K562 (cell line): ENCODE data around the gene SYNPO. TPM values are rescaled to one million over a fixed set of nuclear protein-coding genes. Genes with fewer than 3 reads are reported as not detected.

Experiments
- ARID4B ChIP-seq: sonication (generic); formaldehyde crosslinking; IDR thresholded peaks from 2 replicates; pipeline ENCODE4 v1.8.0; 2022; ENCODE audit warnings: mild to moderate bottlenecking, missing genetic modification reagents
- CBX8 ChIP-seq: fragments of 200-600 bp; sonication (generic); IDR thresholded peaks from 2 replicates; pipeline ENCODE4 v1.6.1; 2012; ENCODE audit warnings: borderline replicate concordance, mixed run types, low read depth, mild to moderate bottlenecking, moderate library complexity, mixed read lengths, low read length, control low read depth, inconsistent platforms; ENCODE audit not compliant: poor library complexity, severe bottlenecking; ENCODE audit errors: extremely low read depth
- DIDO1 ChIP-seq: fragments of 450-650 bp; IDR thresholded peaks from 2 replicates; pipeline ENCODE4 v1.6.1; 2016; ENCODE audit warnings: low read depth, missing biosample characterization, missing genetic modification characterization
- E2F1 ChIP-seq: sonication (generic); formaldehyde crosslinking; IDR thresholded peaks from 2 replicates; pipeline ENCODE4 v1.8.1; 2023; ENCODE audit warnings: mild to moderate bottlenecking, missing genetic modification reagents, moderate library complexity
- EWSR1 ChIP-seq: fragments of 450-650 bp; IDR thresholded peaks from 2 replicates; pipeline ENCODE4 v1.6.1; 2018; ENCODE audit warnings: borderline replicate concordance, mild to moderate bottlenecking, low read depth, moderate library complexity; ENCODE audit not compliant: partially characterized antibody
- GTF2E2 ChIP-seq: fragments of 200-800 bp; sonication (Bioruptor generic); IDR thresholded peaks from 2 replicates; pipeline ENCODE4 v1.6.1; 2016; ENCODE audit warnings: missing genetic modification characterization, missing compliant biosample characterization
- ZBTB11 ChIP-seq, 3 experiments: fragments of 200-800 bp in 1 of 3; fragments of 250-450 bp in 1 of 3; fragments of 450-650 bp in 1 of 3; sonication (Bioruptor Pico) in 1 of 3; sonication (Bioruptor generic) in 1 of 3; formaldehyde crosslinking in 1 of 3; IDR thresholded peaks; 2 replicates each; pipeline versions ENCODE4 v1.6.1 to v1.8.0; 2016 to 2022; ENCODE audit warnings: mild to moderate bottlenecking in 2 of 3, missing genetic modification characterization in 2 of 3, missing compliant biosample characterization in 1 of 3, moderate library complexity in 1 of 3
- polyA plus RNA-seq, 8 experiments: library from polyadenylated mRNA; depleted of rRNA in 4 of 8; stranded (reverse) in 5 of 8; unstranded in 3 of 8; fragments of >200 nt; fragmentation: Nextera tagmentation in 2 of 8; fragmentation: Illumina TruSeq in 1 of 8; extraction: Ambion mirVana in 2 of 8; extraction: Trizol in 1 of 8; gene quantifications; 2 replicates each; pipeline versions ENCODE4 v1.2.1 to v1.2.3, GENCODE V29; 2011 to 2014; ENCODE audit warnings: inconsistent platforms in 1 of 8, missing spikeins in 1 of 8
- total RNA-seq, 7 experiments: library from RNA; depleted of rRNA in 6 of 7; stranded (reverse); fragments of >200 nt in 6 of 7; fragmentation: Illumina TruSeq in 2 of 7; extraction: Trizol in 2 of 7; gene quantifications; 2 replicates each; pipeline versions ENCODE4 v1.2.1 to v1.2.3, GENCODE V29; 2011 to 2021; ENCODE audit warnings: low replicate concordance in 1 of 7

Gene SYNPO
- total and polyA plus RNA-seq, 9 of the 15 experiments (the other 6 are each of a cell fraction or from before 2014, with no cell fraction given) = 0.01 to 0.31 (median 0.03) TPM; not detected in 4

- TF ChIP-seq ZBTB11 (CRISPR knock-in tag; IDR thresholded peaks at IDR 0.05) = no peak
- no peak for TF ChIP-seq DIDO1
- no peak for TF ChIP-seq ARID4B (CRISPR knock-in tag)
- no peak for TF ChIP-seq EWSR1
- no peak for TF ChIP-seq CBX8
- TF ChIP-seq GTF2E2 (tag) = no peak
- TF ChIP-seq E2F1 = no peak
These were observed 21.7 kb upstream of the SYNPO start (continued) for GRCh38 chr5:150618588-150619281.
